Stomach (tissue), 9 donors: Measurements from ENCODE around the gene GCNT1. TPM values are rescaled to one million over a fixed set of nuclear protein-coding genes. Genes with fewer than 3 reads are reported as not detected.

Experiments
- DNase-seq, 2 donors: peaks; one replicate each; pipeline versions ENCODE4 v3.0.0 to v3.0.0-alpha.2; 2013 to 2019
- H3K27ac ChIP-seq, 5 donors: fragments of 200-600 bp in 4 of 5; sonication (generic) in 4 of 5; one replicate each; pipeline ENCODE4 v1.5.1; 2013 to 2019; ENCODE audit warnings: mild to moderate bottlenecking in 1 of 5, moderate library complexity in 1 of 5
- H3K27me3 ChIP-seq, 3 donors: fragments of 200-600 bp; sonication (generic); one replicate each; pipeline ENCODE4 v1.5.1; 2017 to 2019; ENCODE audit warnings: mixed run types in 1 of 3
- H3K36me3 ChIP-seq, 4 donors: fragments of 200-600 bp; sonication (generic); 1 replicate in 3 of 4; 2 replicates in 1 of 4; pipeline ENCODE4 v1.5.1; 2016 to 2019
- H3K4me1 ChIP-seq, 4 donors: fragments of 200-600 bp; sonication (generic); one replicate each; pipeline ENCODE4 v1.5.1; 2016 to 2019
- H3K4me3 ChIP-seq, 4 donors: fragments of 200-600 bp; sonication (generic) in 3 of 4; one replicate each; pipeline ENCODE4 v1.5.1; 2016 to 2019; ENCODE audit warnings: mild to moderate bottlenecking in 1 of 4
- H3K9me3 ChIP-seq, 4 donors: fragments of 200-600 bp; sonication (generic); one replicate each; pipeline ENCODE4 v1.5.1; 2016 to 2019
- CTCF ChIP-seq, 7 experiments: fragments of 450-650 bp in 4 of 7; fragments of 200-600 bp in 3 of 7; sonication (generic) in 3 of 7; IDR thresholded peaks; one replicate each; pipeline ENCODE4 v1.5.1; 2016 to 2019; ENCODE audit warnings: antibody characterized with exemption in 7 of 7, control low read depth in 2 of 7, mild to moderate bottlenecking in 1 of 7
- EP300 ChIP-seq: sonication (generic); formaldehyde crosslinking; IDR thresholded peaks from one replicate; pipeline ENCODE4 v1.6.1; 2017; ENCODE audit warnings: antibody characterized with exemption
- POLR2A ChIP-seq, 4 donors: fragments of 450-650 bp; IDR thresholded peaks; one replicate each; pipeline ENCODE4 v1.6.1; 2016; ENCODE audit warnings: antibody characterized with exemption in 4 of 4, control low read depth in 2 of 4, mild to moderate bottlenecking in 1 of 4, moderate library complexity in 1 of 4
- POLR2AphosphoS5 ChIP-seq, 3 donors: sonication (generic); formaldehyde crosslinking; IDR thresholded peaks; one replicate each; pipeline ENCODE4 v1.6.1; 2016; ENCODE audit warnings: antibody characterized with exemption in 3 of 3
- WGBS, 5 donors: extraction: QIAGEN DNeasy Blood & Tissue Kit in 3 of 5; methylation state at CpG; one replicate each; pipeline versions ENCODE4 v1.1.5 to v1.1.7; 2013 to 2018; 5-methylcytosine and 5-hydroxymethylcytosine counted together
- intact Hi-C: fragments of 100-400 bp; cut with DNase I; formaldehyde crosslinking; loops from one replicate; pipeline ENCODE4 v1.15.1; 2023; ENCODE audit warnings: low total_unique reads
- polyA plus RNA-seq, 3 donors: library from polyadenylated mRNA; stranded (reverse); fragments of 200-250 nt; gene quantifications; one replicate each; pipeline ENCODE4 v1.2.3, GENCODE V29; 2013
- total RNA-seq, 5 donors: library from RNA; depleted of rRNA; stranded (reverse); fragments of >200 nt; gene quantifications; one replicate each; pipeline versions ENCODE4 v1.1.0 to v1.2.3, GENCODE V29; 2014 to 2016
- donor health status: healthy with polysubstance abuse.
- donor health status: Bipolar disorder and iron deficiency.
- donor health status: healthy.

Gene GCNT1
- total and polyA plus RNA-seq, 8 donors = 3.1 to 136 (median 11.6) TPM

GRCh38 chr9:76448501-76448900 is 10.5 kb upstream of the GCNT1 start:
- Histone ChIP-seq H3K27ac (no peak overlapping the region), H3K27me3 (no peaks in the 10 kb centered on the region), H3K9me3 (no peaks in the 10 kb centered on the region), H3K4me3 (no peak overlapping the region), H3K36me3 (no peaks in the 10 kb centered on the region), H3K4me1 (peaks cover 0 to 22% (median 11%) of the 10 kb centered on the region in 4 donors)
- TF ChIP-seq POLR2A (IDR thresholded peaks at IDR 0.05) (no peak), CTCF (IDR thresholded peaks at IDR 0.05) (no peak), EP300 (no peak), POLR2AphosphoS5 (IDR thresholded peaks at IDR 0.05) (no peak)
- DNase-seq = no peak
- WGBS, 5 donors = 44 to 75% (median 61%) methylated on average over 2 of the region's 2 CpGs
- intact Hi-C loops = loop anchor here (5.0 kb wide), 1 partner anchor 259 kb away; no protein-coding TSS in a partner anchor

GRCh38 chr9:76451234-76451633 is 7.7 kb upstream of the GCNT1 start:
- no peaks in the 10 kb centered on the region for H3K9me3 ChIP-seq
- TF ChIP-seq EP300 (no peak), POLR2AphosphoS5 (IDR thresholded peaks at IDR 0.05) (no peak), CTCF (IDR thresholded peaks at IDR 0.05) (no peak), POLR2A (IDR thresholded peaks at IDR 0.05) (no peak)
- no peaks in the 10 kb centered on the region for H3K36me3 ChIP-seq
- H3K27me3 ChIP-seq = no peaks in the 10 kb centered on the region
- intact Hi-C loops = no loop called here
- 55 to 86% (median 67%) methylated on average over 1 of the region's 1 CpG for WGBS, 5 donors
- H3K4me1 ChIP-seq = peaks cover 7 to 19% (median 17%) of the 10 kb centered on the region in 4 donors
- DNase-seq = no peak
- no peak overlapping the region for H3K4me3 ChIP-seq
- H3K27ac ChIP-seq = no peak overlapping the region

GRCh38 chr9:76452839-76453238 is 6.1 kb upstream of the GCNT1 start:
- Histone ChIP-seq H3K27me3 (no peaks in the 10 kb centered on the region), H3K9me3 (no peaks in the 10 kb centered on the region), H3K36me3 (no peaks in the 10 kb centered on the region), H3K27ac (no peak overlapping the region), H3K4me1 (peaks cover 16 to 23% (median 20%) of the 10 kb centered on the region in 4 donors), H3K4me3 (no peak overlapping the region)
- DNase-seq = no peak
- WGBS, 5 donors = 43 to 67% (median 56%) methylated on average over 1 of the region's 1 CpG
- no peak for TF ChIP-seq POLR2AphosphoS5 (IDR thresholded peaks at IDR 0.05)
- TF ChIP-seq EP300 = no peak
- TF ChIP-seq POLR2A (IDR thresholded peaks at IDR 0.05) = no peak
- no peak for TF ChIP-seq CTCF (IDR thresholded peaks at IDR 0.05)
- intact Hi-C loops = no loop called here

- no peak for DNase-seq
- Histone ChIP-seq H3K9me3 (no peaks in the 10 kb centered on the region), H3K27me3 (no peaks in the 10 kb centered on the region), H3K36me3 (no peaks in the 10 kb centered on the region), H3K27ac (no peak overlapping the region), H3K4me3 (no peak overlapping the region), H3K4me1 (peaks cover 16 to 26% (median 22%) of the 10 kb centered on the region in 4 donors)
- TF ChIP-seq POLR2A (IDR thresholded peaks at IDR 0.05) (no peak), CTCF (IDR thresholded peaks at IDR 0.05) (no peak)
- intact Hi-C loops = no loop called here
- WGBS, 5 donors = 70 to 91% (median 77%) methylated on average over 4 of the region's 4 CpGs
Measured at GRCh38 chr9:76453785-76454184, 5.2 kb upstream of the GCNT1 start.
